T-helper 2 cell treated with Interferon-gamma antibody and Interleukin-4, amounts not matched to agents 5 μg/mL and 100 μg/mL, for 36 hours (primary cell): ENCODE measurements around the gene FKBP1A.

Experiments
- DNase-seq: peaks from one replicate; pipeline ENCODE4 v3.0.0; 2021; ENCODE audit warnings: low spot score
- H3K27ac Mint-ChIP-seq: one replicate; pipeline ENCODE4 v1.8.0; 2021; ENCODE audit warnings: mild to moderate bottlenecking, mixed read lengths
- H3K27me3 Mint-ChIP-seq: one replicate; pipeline ENCODE4 v1.8.0; 2021; ENCODE audit warnings: low read depth, mixed read lengths
- H3K36me3 Mint-ChIP-seq: one replicate; pipeline ENCODE4 v1.8.0; 2021; ENCODE audit warnings: low read depth, mixed read lengths
- H3K4me1 Mint-ChIP-seq: one replicate; pipeline ENCODE4 v1.8.0; 2021; ENCODE audit warnings: low read depth, mixed read lengths
- H3K4me3 Mint-ChIP-seq: one replicate; pipeline ENCODE4 v1.8.0; 2022; ENCODE audit warnings: mild to moderate bottlenecking, moderate library complexity, mixed read lengths
- H3K9me3 Mint-ChIP-seq: one replicate; pipeline ENCODE4 v1.8.0; 2021; ENCODE audit warnings: mixed read lengths

The FKBP1A gene

DNA sequence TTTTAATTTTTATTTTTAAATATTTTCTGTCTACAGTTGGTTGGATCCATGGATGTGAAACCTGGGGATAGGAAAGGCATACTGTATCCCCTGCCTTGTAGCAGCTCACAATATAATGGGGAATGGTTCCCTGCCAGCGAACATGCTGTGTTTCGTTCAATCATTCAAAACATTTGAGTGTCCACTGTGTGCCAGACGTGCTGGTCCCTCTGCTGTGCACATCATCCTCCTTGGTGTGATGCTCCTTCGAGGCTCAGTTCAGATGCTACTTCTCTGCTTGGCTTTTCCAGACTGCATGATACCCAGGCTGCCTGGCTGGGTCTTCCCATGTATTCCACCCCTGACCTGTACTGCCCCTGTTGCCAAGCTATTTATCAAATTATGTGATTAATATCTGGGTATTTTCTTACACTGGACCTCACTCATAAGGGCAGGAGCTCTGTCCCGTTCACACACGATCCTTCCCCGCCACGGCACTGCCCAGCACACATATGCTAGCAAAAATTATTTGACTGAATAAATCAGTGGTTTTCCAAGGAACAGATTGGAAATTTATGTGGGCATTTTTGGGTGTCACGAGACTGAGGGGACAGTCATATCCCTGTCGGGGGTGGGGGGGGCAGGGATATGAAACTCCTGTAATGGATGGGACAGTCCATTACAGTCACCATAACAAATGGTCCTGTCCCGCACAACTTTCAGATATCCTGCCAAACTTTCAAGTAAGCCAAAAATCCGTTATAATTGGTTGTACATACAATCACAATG lies 68.8 kb downstream of the FKBP1A start:
- Mint-ChIP-seq H3K27ac (no peak overlapping the region), H3K4me3 (no peak overlapping the region)

DNA sequence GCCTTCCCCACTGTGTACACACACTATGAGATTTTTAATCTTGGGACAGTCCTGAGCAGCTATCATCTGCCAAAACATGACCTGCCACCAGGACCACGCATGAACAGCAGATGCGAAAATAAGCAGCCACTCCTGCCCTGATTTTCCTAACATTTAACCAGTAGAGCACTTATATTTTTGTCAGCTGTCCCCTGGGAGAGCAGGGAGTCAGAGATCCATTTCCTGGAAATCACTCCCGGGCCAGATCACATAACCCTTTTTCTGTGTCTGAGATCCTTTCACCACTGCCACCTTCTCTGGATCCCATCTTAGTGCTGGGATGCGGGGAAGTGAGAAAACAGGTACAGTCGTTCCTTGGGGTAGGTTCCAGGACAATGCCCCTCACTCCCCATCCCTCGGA lies 69.6 kb downstream of the FKBP1A start:
- H3K4me3 Mint-ChIP-seq: no peak overlapping the region
- H3K27ac Mint-ChIP-seq: peak overlapping the region; percentile 4

More for the DNA sequence above, 68.8 kb downstream of the FKBP1A start:
- DNase-seq: no peak
- Mint-ChIP-seq H3K27me3 (no peaks in the 10 kb centered on the region), H3K4me1 (peaks cover 34% of the 10 kb centered on the region), H3K36me3 (peaks cover 2% of the 10 kb centered on the region), H3K9me3 (peaks cover 8% of the 10 kb centered on the region)

DNA sequence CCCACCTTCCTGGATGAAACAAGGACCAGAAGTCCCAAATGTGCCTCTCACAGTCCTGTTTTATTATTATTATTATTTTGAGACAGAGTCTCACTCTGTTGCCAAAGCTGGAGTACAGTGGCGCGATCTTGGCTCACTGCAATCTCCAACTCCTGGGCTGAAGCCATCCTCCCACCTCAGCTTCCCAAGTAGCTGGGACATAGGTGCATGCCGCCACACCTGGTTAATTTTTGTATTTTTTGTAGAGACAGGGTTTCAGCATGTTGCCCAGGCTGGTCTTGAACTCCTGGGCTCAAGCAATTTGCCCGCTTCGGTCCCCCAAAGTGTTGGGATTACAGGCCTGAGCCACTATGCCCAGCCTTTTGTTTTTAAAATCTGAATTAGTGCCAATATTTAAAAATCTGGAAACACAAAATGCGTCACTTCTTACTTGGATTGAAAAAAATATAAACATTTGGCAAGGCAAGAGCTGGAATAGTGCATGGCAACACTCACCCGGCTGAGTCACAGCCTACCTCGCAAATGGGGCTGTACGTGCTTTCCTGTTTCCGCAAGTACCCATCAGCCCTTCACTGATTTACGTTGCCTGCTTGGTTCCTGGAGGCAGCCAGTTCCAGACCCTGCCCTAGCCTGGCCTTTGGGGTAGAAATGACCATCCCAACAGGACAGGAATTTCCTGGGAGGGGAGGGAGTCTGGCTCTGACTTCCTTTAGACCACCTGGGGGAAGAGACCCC lies 70.2 kb downstream of the FKBP1A start:
- no peak overlapping the region for H3K27ac Mint-ChIP-seq
- no peaks in the 10 kb centered on the region for H3K27me3 Mint-ChIP-seq
- no peak for DNase-seq
- peaks cover 8% of the 10 kb centered on the region for H3K9me3 Mint-ChIP-seq
- peaks cover 32% of the 10 kb centered on the region for H3K4me1 Mint-ChIP-seq
- peaks cover 2% of the 10 kb centered on the region for H3K36me3 Mint-ChIP-seq
- no peak overlapping the region for H3K4me3 Mint-ChIP-seq

More for the DNA sequence above, 69.6 kb downstream of the FKBP1A start:
- Mint-ChIP-seq H3K27me3 (no peaks in the 10 kb centered on the region), H3K4me1 (peaks cover 32% of the 10 kb centered on the region), H3K9me3 (peaks cover 8% of the 10 kb centered on the region), H3K36me3 (peaks cover 2% of the 10 kb centered on the region)
- DNase-seq: no peak

DNA sequence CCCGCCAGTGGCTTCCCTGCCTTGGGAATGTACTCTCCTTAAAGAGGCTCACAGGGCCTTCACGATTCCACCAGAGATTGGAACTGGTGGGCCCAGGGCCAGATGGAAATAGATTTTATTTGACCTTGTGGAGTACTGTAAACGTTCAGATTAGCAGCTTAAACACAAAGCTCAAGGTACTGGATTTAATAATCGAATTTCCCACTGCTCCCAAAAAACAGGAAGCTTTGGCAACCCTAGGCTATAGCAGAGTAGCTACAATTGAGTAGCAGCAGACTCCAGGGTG lies 71.3 kb downstream of the FKBP1A start:
- peaks cover 2% of the 10 kb centered on the region for H3K36me3 Mint-ChIP-seq
- no peak overlapping the region for H3K4me3 Mint-ChIP-seq
- H3K27ac Mint-ChIP-seq: no peak overlapping the region
- peaks cover 8% of the 10 kb centered on the region for H3K9me3 Mint-ChIP-seq
- peaks cover 33% of the 10 kb centered on the region for H3K4me1 Mint-ChIP-seq
- no peaks in the 10 kb centered on the region for H3K27me3 Mint-ChIP-seq
- no peak for DNase-seq

DNA sequence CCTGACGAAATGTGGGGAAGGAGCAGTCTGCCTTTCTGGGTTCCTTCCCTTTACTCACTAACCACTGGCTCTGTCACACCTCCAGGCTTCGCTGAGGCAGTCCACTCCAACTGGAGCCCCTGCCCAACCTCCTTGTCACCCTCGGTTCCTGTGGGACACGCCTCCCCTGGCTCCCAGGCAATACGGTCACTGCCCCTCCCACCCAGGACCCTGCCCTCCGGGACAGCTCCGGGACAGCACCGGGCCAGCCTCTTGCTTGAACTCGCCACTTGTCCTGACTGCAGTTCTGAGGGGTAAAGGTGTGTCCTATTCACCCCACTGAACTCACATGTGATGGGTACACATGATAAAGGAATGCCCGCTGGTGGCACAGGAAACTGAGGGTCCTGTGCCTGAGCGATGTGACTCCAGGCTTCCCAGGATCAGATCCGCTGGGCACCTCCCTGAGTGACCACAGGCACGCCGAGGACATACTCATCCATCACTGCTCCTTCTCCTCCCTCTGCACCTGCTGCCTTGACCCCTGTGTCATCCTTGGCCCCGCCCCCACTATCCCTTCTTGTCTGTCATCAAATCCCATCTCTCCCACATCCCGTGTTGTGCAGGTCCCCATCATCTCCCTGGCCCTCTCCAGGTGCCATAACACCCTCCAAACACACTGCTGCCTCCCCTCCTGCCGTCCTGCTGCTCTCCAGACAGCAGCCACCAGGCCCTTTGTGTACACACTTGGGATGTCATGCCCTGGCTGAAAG lies 71.8 kb downstream of the FKBP1A start:
- Mint-ChIP-seq H3K9me3 (peaks cover 8% of the 10 kb centered on the region), H3K27me3 (no peaks in the 10 kb centered on the region), H3K27ac (no peak overlapping the region), H3K4me1 (peaks cover 34% of the 10 kb centered on the region), H3K36me3 (peaks cover 2% of the 10 kb centered on the region), H3K4me3 (no peak overlapping the region)
- no peak for DNase-seq

DNA sequence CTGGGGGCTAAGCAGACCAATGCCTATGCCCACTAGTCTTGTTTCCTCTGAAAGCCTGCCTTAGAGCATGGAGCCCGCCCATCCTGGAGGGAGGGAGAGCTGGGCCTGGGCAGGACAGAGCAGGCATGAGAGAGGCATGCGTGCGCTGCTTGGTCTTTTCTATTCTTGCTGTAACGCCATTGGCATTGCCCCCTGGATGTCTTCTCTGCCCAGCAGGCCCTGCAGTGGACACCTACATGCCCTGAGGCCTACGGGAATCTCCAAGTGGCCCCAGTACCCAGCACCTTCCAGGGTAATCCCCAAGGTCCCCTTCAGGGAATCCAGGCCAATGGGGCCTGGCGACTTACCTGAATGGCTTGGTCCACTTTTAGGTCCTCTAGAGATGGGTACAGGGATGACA lies 72.8 kb downstream of the FKBP1A start:
- Mint-ChIP-seq H3K9me3 (peaks cover 8% of the 10 kb centered on the region), H3K36me3 (peaks cover 2% of the 10 kb centered on the region), H3K4me1 (peaks cover 34% of the 10 kb centered on the region), H3K4me3 (no peak overlapping the region), H3K27me3 (no peaks in the 10 kb centered on the region), H3K27ac (no peak overlapping the region)
- no peak for DNase-seq

DNA sequence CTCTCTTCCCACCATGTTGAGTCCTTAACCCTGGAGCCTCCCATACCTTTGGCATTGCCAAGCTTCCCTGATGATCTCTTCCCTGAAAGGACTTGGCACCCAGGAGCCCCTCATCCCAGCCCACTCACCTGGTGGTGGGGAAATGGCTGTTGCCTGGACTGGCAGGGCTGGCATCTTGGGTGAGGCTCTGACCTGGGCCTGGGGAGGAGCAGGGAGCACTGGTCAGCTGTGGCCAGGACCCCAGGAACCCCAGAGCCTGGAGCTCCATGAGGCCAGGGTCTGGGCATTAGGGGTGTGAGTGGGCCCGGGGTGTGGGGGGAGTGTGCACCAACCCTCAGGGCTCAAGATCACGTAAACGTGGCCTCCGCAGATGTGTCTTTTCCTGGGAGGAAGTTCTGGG lies 73.4 kb downstream of the FKBP1A start:
- peaks cover 2% of the 10 kb centered on the region for H3K36me3 Mint-ChIP-seq
- H3K9me3 Mint-ChIP-seq: peaks cover 8% of the 10 kb centered on the region
- H3K4me3 Mint-ChIP-seq: no peak overlapping the region
- no peaks in the 10 kb centered on the region for H3K27me3 Mint-ChIP-seq
- H3K4me1 Mint-ChIP-seq: peaks cover 32% of the 10 kb centered on the region
- H3K27ac Mint-ChIP-seq: no peak overlapping the region
- DNase-seq: no peak

- Mint-ChIP-seq H3K36me3 (peaks cover 2% of the 10 kb centered on the region), H3K4me3 (no peak overlapping the region), H3K4me1 (peaks cover 30% of the 10 kb centered on the region), H3K27ac (no peak overlapping the region), H3K27me3 (no peaks in the 10 kb centered on the region), H3K9me3 (peaks cover 8% of the 10 kb centered on the region)
- no peak for DNase-seq
Observed at GRCh38 chr20:1319051-1319450, 73.8 kb downstream of the FKBP1A start.
